HG02973 (cell line): ENCODE data around the gene LRP4.
A peak's percentile ranks its signal among the peaks of the same experiment; 100 is the strongest.

Experiments
- ATAC-seq: cut with Tn5 transposase; IDR thresholded peaks from one replicate; pipeline ENCODE4 v1.9.1; 2021; ENCODE audit warnings: moderate library complexity; ENCODE audit not compliant: unreplicated experiment

LRP4 gene

GRCh38 chr11:46849631-46850030 is 68.7 kb downstream of the LRP4 start:
- ATAC-seq: no peak

GRCh38 chr11:46846510-46846830 is 71.9 kb downstream of the LRP4 start:
- no peak for ATAC-seq

- peak; percentile 94 for ATAC-seq
Measured at GRCh38 chr11:46845740-46846509, 72.4 kb downstream of the LRP4 start, which contains the start of gene CKAP5. CKAP5 (minus strand) TSS chr11:46846280; CDS start chr11:46821231, 25,049 bp downstream.

- ATAC-seq: no peak
Measured at GRCh38 chr11:46845440-46845739, 73.0 kb downstream of the LRP4 start.

GRCh38 chr11:46840116-46840515 is 78.2 kb downstream of the LRP4 start:
- ATAC-seq: no peak

GRCh38 chr11:46838501-46838900 is 79.8 kb downstream of the LRP4 start:
- ATAC-seq: no peak

GRCh38 chr11:46837860-46838259 is 80.5 kb downstream of the LRP4 start:
- ATAC-seq: no peak

- no peak for ATAC-seq
Measured at GRCh38 chr11:46836870-46837269, 81.5 kb downstream of the LRP4 start.

- ATAC-seq: no peak
Measured at GRCh38 chr11:46836431-46836830, 81.9 kb downstream of the LRP4 start.

GRCh38 chr11:46835897-46836296 is 82.5 kb downstream of the LRP4 start:
- no peak for ATAC-seq

GRCh38 chr11:46834821-46835220 is 83.5 kb downstream of the LRP4 start:
- no peak for ATAC-seq

GRCh38 chr11:46832511-46833214 is 85.7 kb downstream of the LRP4 start:
- ATAC-seq: no peak

GRCh38 chr11:46827995-46828394 is 90.4 kb downstream of the LRP4 start:
- ATAC-seq: no peak

- ATAC-seq: peak; percentile 95
Measured at GRCh38 chr11:46826310-46827044, 91.9 kb downstream of the LRP4 start.

- ATAC-seq: no peak
Measured at GRCh38 chr11:46808799-46809431, 109.4 kb downstream of the LRP4 start.
